HFFc6 (cell line): ENCODE measurements around the gene RNF157. TPM values are rescaled to one million over a fixed set of nuclear protein-coding genes. Genes with fewer than 3 reads are reported as not detected.

Experiments used
- DNase-seq: peaks from one replicate; pipeline ENCODE4 v3.0.0-alpha.2; 2018
- H3K27ac Mint-ChIP-seq: 2 replicates; pipeline ENCODE4 v1.8.0; 2020; ENCODE audit warnings: mild to moderate bottlenecking, mixed read lengths
- H3K27me3 Mint-ChIP-seq: 2 replicates; pipeline ENCODE4 v1.8.0; 2021; ENCODE audit warnings: mild to moderate bottlenecking, moderate library complexity, mixed read lengths; ENCODE audit not compliant: insufficient read depth
- H3K36me3 Mint-ChIP-seq: 2 replicates; pipeline ENCODE4 v1.8.0; 2021; ENCODE audit warnings: low read depth, mixed read lengths
- H3K4me1 Mint-ChIP-seq: 2 replicates; pipeline ENCODE4 v1.8.0; 2020; ENCODE audit warnings: low read depth, mixed read lengths
- H3K4me3 Mint-ChIP-seq: 2 replicates; pipeline ENCODE4 v1.8.0; 2020; ENCODE audit warnings: mild to moderate bottlenecking, moderate library complexity, mixed read lengths
- H3K9me3 Mint-ChIP-seq: 2 replicates; pipeline ENCODE4 v1.8.0; 2020; ENCODE audit warnings: mild to moderate bottlenecking, mixed read lengths
- total RNA-seq, 6 experiments: library from RNA; stranded (reverse); fragmentation: NEBNext Ultra II Directional; extraction: Animal tissue kit (Norgen Biotek cat#: 25700); gene quantifications; 2 replicates in 1 of 6; 3 replicates in 5 of 6; pipeline ENCODE4 v1.2.3, GENCODE V29; 2021
- TF ChIP-seq, protein P1 (sequence below): fragments of 200-600 bp; sonication (generic); IDR thresholded peaks from 2 replicates; pipeline ENCODE4 v1.5.0; 2021; ENCODE audit warnings: antibody characterized with exemption, mild to moderate bottlenecking

Gene RNF157
- total RNA-seq, 6 experiments from 2014 or later = 0.11 to 0.19 (median 0.18) TPM; not detected in 3

DNA sequence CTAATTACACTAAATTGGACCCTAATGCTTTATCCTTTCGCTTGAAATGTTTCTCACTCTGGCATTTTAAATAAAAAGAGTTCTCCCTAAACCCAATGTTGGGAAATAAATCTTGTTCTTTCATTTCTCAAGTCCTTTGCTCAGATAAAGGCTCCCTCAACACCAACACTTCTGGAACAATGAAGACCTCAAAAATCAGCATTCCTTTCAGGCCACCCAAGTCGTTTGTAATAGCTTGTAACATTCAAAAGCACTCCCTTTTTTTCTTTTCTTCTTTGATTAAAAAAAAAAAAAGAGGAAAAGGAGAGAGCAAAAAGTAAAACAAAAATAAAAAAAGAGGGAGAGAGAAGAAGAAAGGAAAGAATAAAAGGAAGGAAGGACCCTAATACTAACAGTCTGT, 76.0 kb downstream of the RNF157 start:
- no peak overlapping the region for H3K27ac Mint-ChIP-seq
- H3K9me3 Mint-ChIP-seq = no peaks in the 10 kb centered on the region
- TF ChIP-seq, protein P1, sequence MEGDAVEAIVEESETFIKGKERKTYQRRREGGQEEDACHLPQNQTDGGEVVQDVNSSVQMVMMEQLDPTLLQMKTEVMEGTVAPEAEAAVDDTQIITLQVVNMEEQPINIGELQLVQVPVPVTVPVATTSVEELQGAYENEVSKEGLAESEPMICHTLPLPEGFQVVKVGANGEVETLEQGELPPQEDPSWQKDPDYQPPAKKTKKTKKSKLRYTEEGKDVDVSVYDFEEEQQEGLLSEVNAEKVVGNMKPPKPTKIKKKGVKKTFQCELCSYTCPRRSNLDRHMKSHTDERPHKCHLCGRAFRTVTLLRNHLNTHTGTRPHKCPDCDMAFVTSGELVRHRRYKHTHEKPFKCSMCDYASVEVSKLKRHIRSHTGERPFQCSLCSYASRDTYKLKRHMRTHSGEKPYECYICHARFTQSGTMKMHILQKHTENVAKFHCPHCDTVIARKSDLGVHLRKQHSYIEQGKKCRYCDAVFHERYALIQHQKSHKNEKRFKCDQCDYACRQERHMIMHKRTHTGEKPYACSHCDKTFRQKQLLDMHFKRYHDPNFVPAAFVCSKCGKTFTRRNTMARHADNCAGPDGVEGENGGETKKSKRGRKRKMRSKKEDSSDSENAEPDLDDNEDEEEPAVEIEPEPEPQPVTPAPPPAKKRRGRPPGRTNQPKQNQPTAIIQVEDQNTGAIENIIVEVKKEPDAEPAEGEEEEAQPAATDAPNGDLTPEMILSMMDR = no peak
- H3K36me3 Mint-ChIP-seq = no peaks in the 10 kb centered on the region
- H3K4me3 Mint-ChIP-seq = no peak overlapping the region
- DNase-seq = no peak
- peaks cover 37% of the 10 kb centered on the region for H3K27me3 Mint-ChIP-seq
- peaks cover 6% of the 10 kb centered on the region; the same call in 1 of the 2 replicates for H3K4me1 Mint-ChIP-seq

DNA sequence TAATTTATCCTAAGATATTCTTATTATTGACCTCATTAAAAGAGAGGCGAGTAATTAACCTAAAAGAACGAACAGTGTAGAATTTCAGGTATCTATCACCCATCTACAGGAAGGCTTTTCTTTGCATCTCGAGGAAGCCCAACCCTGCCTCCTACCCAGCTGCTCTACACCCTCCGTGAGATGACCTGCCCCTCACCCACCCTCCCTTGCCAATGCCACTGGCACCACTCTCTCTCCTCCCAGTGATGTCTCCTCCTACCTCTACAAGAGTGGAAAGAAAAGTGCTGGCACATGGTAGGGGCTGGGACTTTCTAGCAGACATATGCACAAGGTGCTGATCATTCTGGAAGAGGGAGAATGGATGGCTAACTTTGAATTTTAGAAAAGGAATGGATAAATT, 76.4 kb downstream of the RNF157 start:
- Mint-ChIP-seq H3K9me3 (no peaks in the 10 kb centered on the region), H3K36me3 (no peaks in the 10 kb centered on the region), H3K4me3 (no peak overlapping the region), H3K27me3 (peaks cover 38% of the 10 kb centered on the region), H3K4me1 (peaks cover 6% of the 10 kb centered on the region; the same call in 1 of the 2 replicates), H3K27ac (no peak overlapping the region)
- DNase-seq = no peak
- TF ChIP-seq, protein P1 = no peak

DNA sequence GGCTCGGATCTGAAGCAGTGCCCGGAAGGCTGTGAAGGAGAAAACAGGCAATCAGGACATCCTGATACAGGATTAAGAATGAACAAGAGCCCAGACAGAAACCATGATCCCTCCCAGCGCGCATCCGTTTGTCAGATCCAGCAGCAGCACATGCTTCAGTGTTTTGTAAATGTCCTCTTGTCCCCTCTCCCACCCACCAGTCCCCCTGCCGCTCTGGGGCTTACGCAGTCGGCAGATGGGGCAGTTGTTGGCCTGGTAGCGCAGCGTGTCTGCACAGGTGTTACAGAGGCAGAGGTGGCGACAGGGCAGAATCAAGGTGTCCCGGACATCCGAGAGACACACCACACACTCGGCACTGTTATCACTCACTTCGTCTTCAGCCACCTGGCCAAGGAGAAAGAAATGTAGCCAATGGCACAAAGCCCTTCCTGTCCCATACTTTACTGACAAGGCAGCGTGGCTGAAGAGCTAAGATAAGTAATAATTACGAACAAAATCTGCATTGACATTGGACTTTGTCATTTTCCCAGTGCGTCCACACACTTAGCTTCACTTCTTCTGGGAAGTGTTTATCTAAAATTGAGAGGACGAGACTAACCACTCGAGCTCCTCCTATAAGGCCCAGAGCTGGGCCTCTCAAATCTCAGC, 78.5 kb downstream of the RNF157 start:
- Mint-ChIP-seq H3K4me3 (no peak overlapping the region), H3K4me1 (peaks cover 6% of the 10 kb centered on the region; the same call in 1 of the 2 replicates), H3K9me3 (no peaks in the 10 kb centered on the region), H3K27ac (no peak overlapping the region), H3K36me3 (no peaks in the 10 kb centered on the region), H3K27me3 (peaks cover 50% of the 10 kb centered on the region)
- TF ChIP-seq, protein P1 = no peak
- DNase-seq = no peak

DNA sequence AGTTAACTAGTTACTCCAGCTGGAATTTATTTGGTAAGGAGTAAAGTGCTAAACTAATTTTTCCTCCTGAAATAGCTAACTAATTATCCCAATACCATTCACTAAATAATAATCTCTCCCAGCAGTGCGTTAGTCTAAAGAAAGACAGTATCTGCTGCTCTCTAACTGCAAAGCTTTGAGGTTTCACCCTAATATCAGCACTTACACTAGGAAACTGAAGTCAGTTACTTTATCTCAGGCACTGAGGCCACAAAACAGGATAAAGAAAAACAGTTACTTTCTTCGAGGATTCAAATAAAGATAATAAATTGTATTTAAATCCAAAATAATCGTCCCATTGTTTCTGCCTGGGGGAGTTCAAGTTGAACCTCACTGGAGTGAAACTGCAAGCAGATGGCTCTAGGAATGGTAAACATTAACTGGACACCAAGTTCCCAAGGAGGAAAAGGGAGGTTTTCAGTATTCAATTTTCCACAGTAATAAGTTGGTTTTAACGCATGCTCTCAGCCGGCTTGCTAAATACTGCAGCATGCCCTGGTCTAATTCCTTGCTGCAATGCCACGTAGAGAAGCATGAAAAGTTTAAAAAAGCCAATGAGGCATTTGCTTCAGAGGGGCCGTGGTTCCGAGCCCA, 79.3 kb downstream of the RNF157 start:
- Mint-ChIP-seq H3K27ac (no peak overlapping the region), H3K9me3 (no peaks in the 10 kb centered on the region), H3K4me1 (peaks cover under 1% of the 10 kb centered on the region; the same call in 1 of the 2 replicates), H3K4me3 (no peak overlapping the region), H3K36me3 (no peaks in the 10 kb centered on the region), H3K27me3 (peaks cover 53% of the 10 kb centered on the region)
- DNase-seq = no peak
- TF ChIP-seq, protein P1 = no peak

DNA sequence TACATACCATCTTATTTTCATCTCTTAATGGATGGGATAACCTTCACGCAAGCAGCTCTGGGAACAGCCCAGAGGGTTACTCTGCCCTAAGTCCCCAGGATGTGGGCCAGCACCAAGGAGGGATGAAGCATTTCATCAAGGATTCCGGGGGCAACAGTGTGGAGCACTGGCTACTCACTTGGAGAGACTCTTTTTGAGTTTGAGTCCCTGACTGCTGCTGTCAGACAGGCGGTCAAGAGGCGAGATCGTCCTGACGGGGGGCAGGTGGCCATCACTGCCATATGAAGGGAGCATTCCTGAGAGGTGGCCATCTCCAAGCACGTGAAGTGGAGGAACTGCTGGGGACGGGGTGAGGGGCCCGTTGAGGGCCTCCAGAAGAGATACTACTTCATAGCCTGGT, 81.1 kb downstream of the RNF157 start:
- Mint-ChIP-seq H3K27me3 (peaks cover 58% of the 10 kb centered on the region), H3K4me1 (no peaks in the 10 kb centered on the region), H3K9me3 (no peaks in the 10 kb centered on the region), H3K27ac (no peak overlapping the region), H3K36me3 (no peaks in the 10 kb centered on the region), H3K4me3 (no peak overlapping the region)
- DNase-seq = no peak
- TF ChIP-seq, protein P1 = no peak
